8988T (cell line): ENCODE results near the gene LRP4.
"Not testable (repeated sequence)": the region's sequence is repeated elsewhere in the genome, so short reads cannot be mapped to it uniquely, and the experiment has no call there.

Source experiments
- DNase-seq: peaks from one replicate; pipeline ENCODE4 v3.0.0; 2011

LRP4 gene

GRCh38 chr11:46918083-46918787 is at the start of gene LRP4:
Gene LRP4 (minus strand): TSS chr11:46918550. CDS start chr11:46918379, 171 bp downstream.
- peak; percentile 92 for DNase-seq

- DNase-seq, result no peak
Measured at GRCh38 chr11:46967962-46968361, 49.6 kb upstream of the LRP4 start.

- no peak for DNase-seq
Measured at GRCh38 chr11:46966773-46967172, 48.4 kb upstream of the LRP4 start.

- no peak for DNase-seq
Measured at GRCh38 chr11:46963844-46964243, 45.5 kb upstream of the LRP4 start.

GRCh38 chr11:46961886-46962285 is 43.5 kb upstream of the LRP4 start:
- not testable (repeated sequence) for DNase-seq

GRCh38 chr11:46961041-46961440 is 42.7 kb upstream of the LRP4 start:
- DNase-seq, result no peak

- no peak for DNase-seq
Measured at GRCh38 chr11:46958777-46959176, 40.4 kb upstream of the LRP4 start.

- no peak for DNase-seq
Measured at GRCh38 chr11:46953093-46953492, 34.7 kb upstream of the LRP4 start.

- no peak for DNase-seq
Measured at GRCh38 chr11:46952553-46952952, 34.2 kb upstream of the LRP4 start.

- no peak for DNase-seq
Measured at GRCh38 chr11:46951864-46952263, 33.5 kb upstream of the LRP4 start.

- DNase-seq, result no peak
Measured at GRCh38 chr11:46949297-46949696, 30.9 kb upstream of the LRP4 start.

- no peak for DNase-seq
Measured at GRCh38 chr11:46948378-46949131, 30.2 kb upstream of the LRP4 start.

GRCh38 chr11:46947399-46948077 is 29.2 kb upstream of the LRP4 start:
- DNase-seq, result no peak

- no peak for DNase-seq
Measured at GRCh38 chr11:46944356-46945075, 26.2 kb upstream of the LRP4 start.

- DNase-seq, result no peak
Measured at GRCh38 chr11:46942172-46942571, 23.8 kb upstream of the LRP4 start.

- peak; percentile 94 for DNase-seq
Measured at GRCh38 chr11:46936138-46937110, 18.1 kb upstream of the LRP4 start, which contains the start of gene CSTPP1. Gene CSTPP1 (plus strand): TSS chr11:46936761. CDS start chr11:46936806, 45 bp downstream.

- DNase-seq, result no peak
Measured at GRCh38 chr11:46930089-46930488, 11.7 kb upstream of the LRP4 start.

GRCh38 chr11:46928701-46929100 is 10.4 kb upstream of the LRP4 start:
- not testable (repeated sequence) for DNase-seq

GRCh38 chr11:46927928-46928327 is 9.6 kb upstream of the LRP4 start:
- not testable (repeated sequence) for DNase-seq

- no peak for DNase-seq
Measured at GRCh38 chr11:46920755-46921154, 2.4 kb upstream of the LRP4 start.

- no peak for DNase-seq
Measured at GRCh38 chr11:46918788-46919513, 601 bp upstream of the LRP4 start.
